MCF 10A (cell line): ENCODE data around the gene PRKN. TPM values are rescaled to one million over a fixed set of nuclear protein-coding genes. Genes with fewer than 3 reads are reported as not detected.

ENCODE experiments used
- BruUV-seq: library from RNA; stranded (reverse); fragments of 400-500 nt; replicated peaks from 2 replicates; lab custom pipeline; 2021; lab: Mats Ljungman, UMichigan
- CTCF ChIA-PET: fragments of 300-600 bp; sonication (Branson Sonifier 250); formaldehyde crosslinking; extraction: SDS; loops from one replicate; lab custom pipeline; 2021; ENCODE audit warnings: antibody characterized with exemption, inconsistent platforms; lab: Yijun Ruan, JAX
- POLR2A ChIA-PET: fragments of 300-600, 350-650 bp; sonication (Branson Sonifier 250); formaldehyde crosslinking; extraction: SDS; loops from one replicate; lab custom pipeline; 2020; ENCODE audit warnings: antibody characterized with exemption, inconsistent platforms; lab: Yijun Ruan, JAX
- DNase-seq: peaks from one replicate; pipeline ENCODE4 v3.0.0-alpha.2; 2018; ENCODE audit not compliant: unreplicated experiment
- H3K27ac Mint-ChIP-seq: one replicate; pipeline ENCODE4 v1.8.0; 2022; ENCODE audit warnings: mild to moderate bottlenecking, low read depth, mixed read lengths; ENCODE audit not compliant: unreplicated experiment
- H3K27me3 Mint-ChIP-seq: one replicate; pipeline ENCODE4 v1.8.0; 2022; ENCODE audit warnings: mixed read lengths; ENCODE audit not compliant: insufficient read depth, unreplicated experiment
- H3K36me3 Mint-ChIP-seq: one replicate; pipeline ENCODE4 v1.8.0; 2022; ENCODE audit warnings: mild to moderate bottlenecking, moderate library complexity, mixed read lengths; ENCODE audit not compliant: insufficient read depth, unreplicated experiment
- H3K4me1 Mint-ChIP-seq: one replicate; pipeline ENCODE4 v1.8.0; 2022; ENCODE audit warnings: mixed read lengths; ENCODE audit not compliant: insufficient read depth, unreplicated experiment
- H3K4me3 Mint-ChIP-seq: one replicate; pipeline ENCODE4 v1.8.0; 2022; ENCODE audit warnings: mild to moderate bottlenecking, moderate library complexity, mixed read lengths; ENCODE audit not compliant: unreplicated experiment
- H3K9me3 Mint-ChIP-seq: one replicate; pipeline ENCODE4 v1.8.0; 2022; ENCODE audit warnings: mixed read lengths; ENCODE audit not compliant: unreplicated experiment
- CTCF ChIP-seq: fragments of 200-600 bp; IDR thresholded peaks from one replicate; pipeline ENCODE4 v1.8.0; 2022; ENCODE audit warnings: antibody characterized with exemption, mild to moderate bottlenecking; ENCODE audit not compliant: unreplicated experiment
- intact Hi-C: fragments of 100-400 bp; cut with micrococcal nuclease; formaldehyde crosslinking; loops from 2 replicates; pipeline ENCODE4 v1.14.1; 2022
- total RNA-seq: library from RNA; stranded (reverse); gene quantifications from 2 replicates; pipeline ENCODE4 v1.2.3, GENCODE V29; 2022

Gene PRKN
- total RNA-seq, 1 experiment from 2014 or later, result 2.5 TPM

- H3K9me3 Mint-ChIP-seq, result no peaks in the 10 kb centered on the region
- no peak for DNase-seq
- H3K4me3 Mint-ChIP-seq, result no peak overlapping the region
- intact Hi-C loops, result no loop called here
- no peaks in the 10 kb centered on the region for H3K27me3 Mint-ChIP-seq
- ChIA-PET CTCF (interaction anchor here (0.6 kb wide), 1 partner anchor 1152 kb away, joined by 6 read pairs; no protein-coding TSS in a partner anchor), POLR2A (interaction anchor here (0.8 kb wide), 1 partner anchor 15 kb away, joined by 5 read pairs; no protein-coding TSS in a partner anchor)
- H3K36me3 Mint-ChIP-seq, result no peaks in the 10 kb centered on the region
- BruUV-seq, result no TSS peak
- no peak overlapping the region for H3K27ac Mint-ChIP-seq
- H3K4me1 Mint-ChIP-seq, result no peaks in the 10 kb centered on the region
- TF ChIP-seq CTCF, result no peak
Observed at GRCh38 chr6:161743509-161744178, 983.9 kb downstream of the PRKN start.

- no TSS peak for BruUV-seq
- no peak for TF ChIP-seq CTCF
- no peaks in the 10 kb centered on the region for H3K36me3 Mint-ChIP-seq
- CTCF ChIA-PET, result no interaction called here
- intact Hi-C loops, result no loop called here
- no peaks in the 10 kb centered on the region for H3K9me3 Mint-ChIP-seq
- no peaks in the 10 kb centered on the region for H3K27me3 Mint-ChIP-seq
- no peak for DNase-seq
- H3K4me1 Mint-ChIP-seq, result no peaks in the 10 kb centered on the region
- POLR2A ChIA-PET, result no interaction called here
- no peak overlapping the region for H3K27ac Mint-ChIP-seq
- H3K4me3 Mint-ChIP-seq, result no peak overlapping the region
Observed at GRCh38 chr6:161740486-161740885, 987.1 kb downstream of the PRKN start.

GRCh38 chr6:161736781-161737292, 990.7 kb downstream of the PRKN start:
- H3K27ac Mint-ChIP-seq, result no peak overlapping the region
- intact Hi-C loops, result no loop called here
- H3K4me1 Mint-ChIP-seq, result no peaks in the 10 kb centered on the region
- ChIA-PET CTCF (interaction anchor here (0.5 to 0.8 kb wide), 2 partner anchors 330 to 382 kb away, joined by 3 to 4 read pairs; no protein-coding TSS in a partner anchor), POLR2A (interaction anchor here (0.6 kb wide), 1 partner anchor 703 kb away, joined by 5 read pairs; no protein-coding TSS in a partner anchor)
- no peaks in the 10 kb centered on the region for H3K36me3 Mint-ChIP-seq
- no TSS peak for BruUV-seq
- no peaks in the 10 kb centered on the region for H3K9me3 Mint-ChIP-seq
- H3K27me3 Mint-ChIP-seq, result no peaks in the 10 kb centered on the region
- DNase-seq, result no peak
- H3K4me3 Mint-ChIP-seq, result no peak overlapping the region
- TF ChIP-seq CTCF, result no peak

GRCh38 chr6:161736326-161736725, 991.2 kb downstream of the PRKN start:
- Mint-ChIP-seq H3K9me3 (no peaks in the 10 kb centered on the region), H3K4me1 (no peaks in the 10 kb centered on the region), H3K27me3 (no peaks in the 10 kb centered on the region), H3K4me3 (no peak overlapping the region), H3K27ac (no peak overlapping the region), H3K36me3 (no peaks in the 10 kb centered on the region)
- CTCF ChIA-PET, result interaction anchor here (0.8 kb wide), 1 partner anchor 330 kb away, joined by 3 read pairs; no protein-coding TSS in a partner anchor
- intact Hi-C loops, result no loop called here
- no TSS peak for BruUV-seq
- no peak for TF ChIP-seq CTCF
- DNase-seq, result no peak
- POLR2A ChIA-PET, result interaction anchor here (0.6 kb wide), 1 partner anchor 703 kb away, joined by 5 read pairs; no protein-coding TSS in a partner anchor
